ENCODE results near the gene PGAP3.

Gene PGAP3

GRCh38 chr17:39674179-39674578 is 13.7 kb downstream of the PGAP3 start:
- TF ChIP-seq, protein P1, sequence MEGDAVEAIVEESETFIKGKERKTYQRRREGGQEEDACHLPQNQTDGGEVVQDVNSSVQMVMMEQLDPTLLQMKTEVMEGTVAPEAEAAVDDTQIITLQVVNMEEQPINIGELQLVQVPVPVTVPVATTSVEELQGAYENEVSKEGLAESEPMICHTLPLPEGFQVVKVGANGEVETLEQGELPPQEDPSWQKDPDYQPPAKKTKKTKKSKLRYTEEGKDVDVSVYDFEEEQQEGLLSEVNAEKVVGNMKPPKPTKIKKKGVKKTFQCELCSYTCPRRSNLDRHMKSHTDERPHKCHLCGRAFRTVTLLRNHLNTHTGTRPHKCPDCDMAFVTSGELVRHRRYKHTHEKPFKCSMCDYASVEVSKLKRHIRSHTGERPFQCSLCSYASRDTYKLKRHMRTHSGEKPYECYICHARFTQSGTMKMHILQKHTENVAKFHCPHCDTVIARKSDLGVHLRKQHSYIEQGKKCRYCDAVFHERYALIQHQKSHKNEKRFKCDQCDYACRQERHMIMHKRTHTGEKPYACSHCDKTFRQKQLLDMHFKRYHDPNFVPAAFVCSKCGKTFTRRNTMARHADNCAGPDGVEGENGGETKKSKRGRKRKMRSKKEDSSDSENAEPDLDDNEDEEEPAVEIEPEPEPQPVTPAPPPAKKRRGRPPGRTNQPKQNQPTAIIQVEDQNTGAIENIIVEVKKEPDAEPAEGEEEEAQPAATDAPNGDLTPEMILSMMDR (IDR thresholded peaks at IDR 0.05; ENCODE audit: low read length, missing control alignments) = no peak
- H3K4me3 ChIP-seq (replicated peaks; ENCODE audit: low read depth, low read length) = no peak overlapping the region
- DNase-seq (ENCODE audit: low read depth) = no peak

DNA sequence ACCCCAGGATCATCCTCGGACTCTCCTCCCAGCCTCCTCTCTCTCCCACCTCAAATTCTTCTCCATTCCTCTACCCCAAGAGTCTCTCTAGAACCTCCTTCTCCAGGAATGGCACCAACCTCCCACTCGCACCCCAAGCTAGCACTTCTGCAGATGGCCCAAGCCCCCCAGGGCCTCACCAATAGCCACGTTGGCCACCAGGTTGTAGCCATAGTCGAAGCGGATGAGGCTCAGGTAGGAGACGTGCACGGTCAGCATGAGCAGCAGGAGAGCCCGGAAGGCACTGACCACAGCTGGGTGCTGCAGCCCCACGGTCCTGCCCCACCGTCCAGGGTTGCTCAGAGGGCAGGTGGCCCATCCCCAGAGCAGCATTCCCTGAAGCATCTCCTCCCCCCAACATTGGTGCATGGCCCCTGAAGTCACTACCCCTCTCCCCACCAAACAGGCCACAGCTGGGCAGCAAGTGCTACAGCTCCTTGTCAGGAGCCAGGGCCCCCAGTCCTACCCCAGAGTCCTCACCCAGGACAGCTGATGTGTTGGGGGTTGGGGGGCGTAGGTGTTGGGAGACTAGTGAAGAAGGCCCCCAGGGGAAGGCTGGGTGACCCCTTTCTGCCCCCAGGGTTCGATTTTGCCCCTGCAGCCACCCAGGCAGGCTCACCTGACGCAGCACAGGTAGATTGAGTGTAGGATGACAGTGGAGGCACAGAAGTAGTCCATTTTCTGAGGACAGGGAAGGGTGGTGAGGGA is 14.3 kb downstream of the PGAP3 start:
- H3K4me3 ChIP-seq (replicated peaks; ENCODE audit: low read depth, low read length) = no peak overlapping the region
- TF ChIP-seq, protein P1 (IDR thresholded peaks at IDR 0.05; ENCODE audit: low read length, missing control alignments) = no peak
- no peak for DNase-seq (ENCODE audit: low read depth)

DNA sequence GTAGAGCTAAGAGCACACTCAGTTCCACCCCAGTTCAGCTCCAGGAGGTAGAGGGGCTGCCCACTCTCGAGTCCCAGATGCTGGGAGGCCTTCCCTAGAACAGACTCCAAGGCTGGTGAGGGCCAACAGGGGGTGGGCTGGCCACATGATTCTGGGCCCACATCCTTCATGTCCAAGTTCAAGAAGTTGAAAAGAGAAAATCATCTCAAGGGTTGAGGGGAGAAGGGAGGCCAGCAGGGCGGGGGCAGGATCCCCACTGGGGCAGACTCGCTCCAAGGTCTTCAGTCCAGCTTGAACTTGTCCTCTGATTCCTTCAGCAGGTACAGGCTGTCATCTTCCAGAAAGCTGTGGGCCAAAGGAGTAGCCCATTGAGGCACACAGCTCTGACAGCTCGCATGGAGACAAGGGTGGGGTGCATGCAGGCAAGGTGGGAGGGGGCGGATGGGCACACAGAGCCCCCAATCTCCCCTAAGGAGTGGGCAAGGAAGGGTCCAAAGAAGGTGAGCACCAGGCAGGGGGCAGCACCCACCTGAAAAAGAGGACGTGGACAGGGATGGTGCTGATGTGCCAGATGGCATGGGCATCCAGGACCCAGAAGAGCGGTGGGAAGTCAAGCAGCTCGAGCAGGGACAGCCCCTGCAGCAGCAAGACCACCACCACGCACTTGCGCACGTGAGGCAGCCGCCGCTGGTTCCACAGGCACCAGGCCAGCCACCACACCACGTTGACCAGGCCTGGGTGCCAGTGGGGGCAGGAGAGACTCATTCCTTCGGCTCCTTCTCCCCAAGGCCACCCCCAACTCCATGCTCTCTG is 15.1 kb downstream of the PGAP3 start:
- H3K4me3 ChIP-seq (replicated peaks; ENCODE audit: low read depth, low read length) = no peak overlapping the region
- no peak for DNase-seq (ENCODE audit: low read depth)
- TF ChIP-seq, protein P1 (IDR thresholded peaks at IDR 0.05; ENCODE audit: low read length, missing control alignments) = no peak

GRCh38 chr17:39671651-39672521 is 16.0 kb downstream of the PGAP3 start:
- TF ChIP-seq, protein P1 (IDR thresholded peaks at IDR 0.05; ENCODE audit: low read length, missing control alignments) = peak; percentile 66
- DNase-seq (ENCODE audit: low read depth) = peak; percentile 46
- no peak overlapping the region for H3K4me3 ChIP-seq (replicated peaks; ENCODE audit: low read depth, low read length)

GRCh38 chr17:39670746-39671145 is 17.1 kb downstream of the PGAP3 start:
- no peak for DNase-seq (ENCODE audit: low read depth)
- H3K4me3 ChIP-seq (replicated peaks; ENCODE audit: low read depth, low read length) = no peak overlapping the region
- TF ChIP-seq, protein P1 (IDR thresholded peaks at IDR 0.05; ENCODE audit: low read length, missing control alignments) = no peak

- H3K4me3 ChIP-seq (replicated peaks; ENCODE audit: low read depth, low read length) = no peak overlapping the region
- TF ChIP-seq, protein P1 (IDR thresholded peaks at IDR 0.05; ENCODE audit: low read length, missing control alignments) = no peak
- DNase-seq (ENCODE audit: low read depth) = no peak
Observed at GRCh38 chr17:39669897-39670735, 17.7 kb downstream of the PGAP3 start.

All from fibroblast of pulmonary artery (primary cell).